GM10248 (cell line): ENCODE data around the gene OR6X1.
"Not testable (repeated sequence)": the region's sequence is repeated elsewhere in the genome, so short reads cannot be mapped to it uniquely, and the experiment has no call there.

ENCODE experiments used
- CTCF ChIA-PET: fragments of 300-600 bp; sonication (Branson Sonifier 250); formaldehyde crosslinking; extraction: SDS; loops from one replicate; lab custom pipeline; 2021; ENCODE audit warnings: antibody characterized with exemption; lab: Yijun Ruan, JAX
- POLR2A ChIA-PET: fragments of 350-650 bp; sonication (Branson Sonifier 250); formaldehyde crosslinking; extraction: SDS; loops from one replicate; lab custom pipeline; 2020; ENCODE audit warnings: antibody characterized with exemption; lab: Yijun Ruan, JAX
- DNase-seq: peaks from one replicate; pipeline ENCODE4 v3.0.0; 2012; ENCODE audit errors: extremely low spot score
- TF ChIP-seq, protein P1 (sequence below): IDR thresholded peaks from 2 replicates; pipeline ENCODE4 v1.5.1; 2012; ENCODE audit warnings: mild to moderate bottlenecking, low read depth; ENCODE audit errors: extremely low read depth, missing control alignments, control extremely low read depth

The OR6X1 gene

DNA sequence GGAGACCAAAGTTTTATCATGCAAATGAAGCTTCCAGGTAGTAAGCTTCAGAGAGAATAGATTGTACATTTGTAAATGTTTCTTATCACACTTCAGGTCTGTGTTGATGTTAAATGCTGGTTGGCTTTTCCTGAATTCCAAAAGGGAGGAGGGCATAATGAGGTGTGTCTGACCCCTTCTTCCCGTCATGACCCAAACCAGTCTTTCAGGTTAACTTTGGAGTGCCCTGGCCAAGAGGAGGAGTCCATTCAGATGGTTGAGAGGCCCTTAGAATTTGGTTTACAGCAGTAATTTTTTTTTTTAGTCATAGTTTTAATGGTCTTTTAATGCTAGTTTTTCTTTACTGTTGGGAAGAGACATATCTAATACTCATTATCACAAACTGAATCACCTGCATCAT is 2.5 kb downstream of the OR6X1 start:
- no peak for DNase-seq
- POLR2A ChIA-PET: no interaction called here
- CTCF ChIA-PET: no interaction called here
- TF ChIP-seq, protein P1, sequence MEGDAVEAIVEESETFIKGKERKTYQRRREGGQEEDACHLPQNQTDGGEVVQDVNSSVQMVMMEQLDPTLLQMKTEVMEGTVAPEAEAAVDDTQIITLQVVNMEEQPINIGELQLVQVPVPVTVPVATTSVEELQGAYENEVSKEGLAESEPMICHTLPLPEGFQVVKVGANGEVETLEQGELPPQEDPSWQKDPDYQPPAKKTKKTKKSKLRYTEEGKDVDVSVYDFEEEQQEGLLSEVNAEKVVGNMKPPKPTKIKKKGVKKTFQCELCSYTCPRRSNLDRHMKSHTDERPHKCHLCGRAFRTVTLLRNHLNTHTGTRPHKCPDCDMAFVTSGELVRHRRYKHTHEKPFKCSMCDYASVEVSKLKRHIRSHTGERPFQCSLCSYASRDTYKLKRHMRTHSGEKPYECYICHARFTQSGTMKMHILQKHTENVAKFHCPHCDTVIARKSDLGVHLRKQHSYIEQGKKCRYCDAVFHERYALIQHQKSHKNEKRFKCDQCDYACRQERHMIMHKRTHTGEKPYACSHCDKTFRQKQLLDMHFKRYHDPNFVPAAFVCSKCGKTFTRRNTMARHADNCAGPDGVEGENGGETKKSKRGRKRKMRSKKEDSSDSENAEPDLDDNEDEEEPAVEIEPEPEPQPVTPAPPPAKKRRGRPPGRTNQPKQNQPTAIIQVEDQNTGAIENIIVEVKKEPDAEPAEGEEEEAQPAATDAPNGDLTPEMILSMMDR: no peak

DNA sequence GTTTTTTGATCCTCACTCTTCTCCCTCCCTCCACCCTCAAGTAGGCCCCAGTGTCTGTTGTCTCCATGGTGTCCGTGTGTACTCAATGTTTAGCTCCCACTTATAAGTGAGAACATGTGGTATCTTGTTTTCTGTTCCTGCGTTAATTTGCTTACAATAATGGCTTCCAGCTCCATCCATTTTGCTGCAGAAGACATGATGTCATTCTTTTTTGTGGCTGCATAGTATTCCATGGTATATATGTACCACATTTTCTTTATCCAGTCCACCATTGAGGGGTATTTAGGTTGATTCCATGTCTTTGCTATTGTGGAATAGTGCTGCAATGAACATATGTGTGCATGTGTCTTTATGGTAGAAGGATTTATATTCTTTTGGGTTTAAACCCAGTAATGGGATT is 6.0 kb downstream of the OR6X1 start:
- CTCF ChIA-PET: interaction anchor here (1.6 to 2.0 kb wide), 2 partner anchors 10 to 17 kb away, joined by 4 to 7 read pairs; no protein-coding TSS in a partner anchor
- POLR2A ChIA-PET, DNase-seq: not testable (repeated sequence)

DNA sequence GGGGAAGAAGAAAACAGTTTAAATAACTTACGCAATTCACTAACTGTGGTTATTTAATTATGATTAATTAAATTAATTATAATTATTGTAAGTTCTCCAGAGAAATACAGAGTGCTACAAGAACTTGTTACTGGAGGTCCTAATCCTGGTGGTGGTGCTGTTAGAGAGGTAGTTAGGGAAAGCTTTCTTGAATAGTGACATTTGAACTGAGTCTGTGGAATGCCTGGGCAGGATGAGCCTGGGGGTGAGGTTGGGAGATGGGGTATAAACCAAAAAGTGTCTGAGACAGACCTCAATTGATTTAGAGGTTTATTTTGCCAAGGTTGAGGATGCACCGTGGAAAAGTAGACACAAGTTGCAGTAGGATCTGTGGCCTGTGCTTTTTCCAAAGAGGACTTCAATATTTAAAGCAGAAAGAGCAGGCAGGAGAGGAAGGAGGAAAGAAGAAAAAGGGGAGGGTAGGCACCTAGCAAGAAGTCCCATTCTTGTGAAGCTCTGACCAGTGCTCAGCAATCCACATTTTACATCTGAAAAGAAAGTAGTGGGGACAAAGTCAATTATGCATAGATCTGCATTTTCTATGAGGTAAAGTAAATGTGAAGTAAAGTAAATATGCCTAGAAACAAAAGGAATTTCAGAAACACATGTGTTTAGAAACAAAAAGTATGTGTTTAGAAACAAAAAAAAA is 8.4 kb downstream of the OR6X1 start:
- TF ChIP-seq, protein P1: no peak
- POLR2A ChIA-PET: no interaction called here
- no peak for DNase-seq
- CTCF ChIA-PET: interaction anchor here (0.8 to 1.6 kb wide), 3 partner anchors 10 to 35 kb away, joined by 3 to 4 read pairs (median 4); no protein-coding TSS in a partner anchor

DNA sequence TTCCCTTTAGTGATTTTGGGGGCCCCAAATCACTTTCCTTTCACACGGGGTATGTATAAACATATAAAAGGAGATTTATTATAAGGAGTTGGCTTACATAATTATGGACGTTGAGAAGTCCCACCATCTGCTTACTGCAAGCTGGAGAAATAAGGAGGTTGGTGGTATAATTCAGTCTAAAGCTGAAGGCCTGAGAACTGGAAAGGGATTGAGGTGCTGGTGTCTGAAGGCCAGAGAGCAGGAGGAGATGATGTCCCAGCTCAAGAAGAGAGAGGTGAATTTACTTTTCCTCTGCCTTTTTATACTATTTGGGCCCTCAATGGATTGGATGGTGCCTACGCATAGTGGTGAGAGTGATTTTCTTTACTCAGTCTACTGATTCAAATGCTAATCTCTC is 11.6 kb downstream of the OR6X1 start:
- TF ChIP-seq, protein P1: no peak
- ChIA-PET CTCF (interaction anchor here (1.2 kb wide), 1 partner anchor 13 kb away, joined by 3 read pairs; no protein-coding TSS in a partner anchor), POLR2A (no interaction called here)
- no peak for DNase-seq

DNA sequence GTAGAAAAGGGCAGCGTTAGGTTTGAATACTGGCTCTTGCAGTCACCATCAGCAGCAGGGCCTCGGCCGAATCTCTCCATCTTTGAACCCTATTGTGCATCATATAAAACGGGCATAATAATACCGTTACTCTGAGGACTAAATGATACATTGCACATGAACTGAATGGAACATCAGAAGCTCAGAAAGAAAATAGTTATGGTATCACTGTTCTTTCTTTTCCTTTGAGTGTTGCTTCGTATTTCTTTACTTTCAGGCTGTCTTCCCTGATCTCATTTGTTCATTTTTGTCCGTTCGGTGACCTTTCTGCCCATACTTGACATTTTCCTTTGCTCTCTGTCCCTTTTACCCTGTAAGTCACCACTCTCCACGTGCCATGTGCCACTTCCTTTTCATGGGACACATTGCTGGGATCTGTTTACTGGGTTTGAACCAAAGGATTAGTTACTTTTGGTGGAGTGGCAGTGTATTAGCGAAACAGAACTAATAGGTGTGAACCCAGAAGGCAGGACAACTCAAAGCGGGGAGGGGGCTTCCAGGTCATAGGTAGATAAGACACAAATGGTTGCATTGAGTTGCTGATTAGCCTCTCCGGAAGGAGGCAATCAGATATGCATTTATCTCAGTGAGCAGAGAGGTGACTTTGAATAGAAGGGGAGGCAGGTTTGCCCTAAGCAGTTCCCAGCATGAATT is 12.1 kb downstream of the OR6X1 start:
- CTCF ChIA-PET: interaction anchor here (1.2 to 2.2 kb wide), 2 partner anchors 10 to 14 kb away, joined by 3 to 8 read pairs; no protein-coding TSS in a partner anchor
- TF ChIP-seq, protein P1: no peak
- POLR2A ChIA-PET: no interaction called here
- no peak for DNase-seq

DNA sequence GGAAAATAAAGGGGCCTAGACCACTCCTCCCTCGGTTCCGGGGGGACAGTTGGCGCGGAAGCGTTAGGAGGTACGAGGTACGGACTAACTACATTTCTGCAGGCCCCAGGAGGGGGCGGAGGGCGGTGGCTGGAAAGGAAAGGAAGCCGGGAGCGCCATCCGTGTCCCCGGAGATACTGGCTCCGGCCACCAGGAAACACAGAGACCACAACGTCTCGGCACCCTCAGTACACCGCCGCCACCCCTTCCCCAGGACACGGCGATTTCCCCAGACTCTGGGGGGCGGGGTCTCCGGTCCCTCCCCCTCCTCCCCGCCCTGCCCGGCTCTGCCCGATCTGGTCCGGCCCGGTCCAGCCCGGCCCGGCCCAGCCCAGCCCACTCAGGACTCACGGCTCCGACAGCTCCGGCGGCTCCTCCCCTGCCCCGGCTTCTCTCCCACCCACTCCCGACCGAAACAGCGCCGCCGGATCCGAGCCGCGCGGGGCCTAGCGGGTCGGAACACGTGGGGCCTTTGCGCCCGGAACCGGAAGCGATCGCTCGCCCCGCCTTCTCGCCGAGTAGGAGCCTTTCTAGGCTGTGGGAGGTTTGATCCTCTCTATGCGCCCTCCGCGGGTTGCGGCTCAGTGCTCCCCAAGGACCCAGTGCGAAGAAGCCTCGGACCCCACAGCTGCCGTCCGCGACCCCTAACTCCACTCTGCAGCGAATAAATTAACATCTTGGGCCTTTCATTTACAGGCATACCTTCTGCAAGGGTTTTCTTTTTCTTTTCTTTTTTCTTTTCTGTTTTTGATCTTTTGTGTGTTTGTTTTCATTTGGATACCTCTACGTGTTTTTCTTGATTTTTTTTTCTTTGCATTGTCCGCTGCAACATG is 12.9 kb downstream of the OR6X1 start, which contains the start of gene ZNF202:
Gene ZNF202 (minus strand): TSS at position 502 of the 872 bp plus-strand sequence. CDS start 10,772 bp downstream, outside the sequence.
- POLR2A ChIA-PET: no interaction called here
- TF ChIP-seq, protein P1: no peak
- CTCF ChIA-PET: interaction anchor here (1.0 to 2.2 kb wide), 3 partner anchors 9 to 22 kb away, joined by 3 to 8 read pairs (median 3); no protein-coding TSS in a partner anchor
- DNase-seq: peak; percentile 92
